Transverse colon (tissue), 4 donors: ENCODE measurements around the gene RAPGEF1. TPM values are rescaled to one million over a fixed set of nuclear protein-coding genes. Genes with fewer than 3 reads are reported as not detected.

ENCODE experiments used
- DNase-seq: peaks from one replicate; pipeline ENCODE4 v3.0.0-alpha.2; 2019
- H3K27ac ChIP-seq, 4 donors: fragments of 200-600 bp; sonication (generic); 2 replicates each; pipeline ENCODE4 v1.5.1; 2016 to 2018; ENCODE audit warnings: inconsistent platforms in 4 of 4
- H3K27me3 ChIP-seq: fragments of 200-600 bp; sonication (generic); 2 replicates; pipeline ENCODE4 v1.5.1; 2017; ENCODE audit warnings: inconsistent platforms
- H3K36me3 ChIP-seq, 4 donors: fragments of 200-600 bp; sonication (generic); 2 replicates each; pipeline ENCODE4 v1.5.1; 2017 to 2019; ENCODE audit warnings: inconsistent platforms in 4 of 4
- H3K4me1 ChIP-seq, 4 donors: fragments of 200-600 bp; sonication (generic); 2 replicates each; pipeline ENCODE4 v1.5.1; 2017 to 2020; ENCODE audit warnings: inconsistent platforms in 4 of 4
- H3K4me3 ChIP-seq, 4 donors: fragments of 200-600 bp; sonication (generic); 1 replicate in 1 of 4; 2 replicates in 3 of 4; pipeline versions ENCODE4 v1.5.1 to v1.6.1; 2017 to 2019; ENCODE audit warnings: inconsistent platforms in 4 of 4
- H3K9me3 ChIP-seq, 2 donors: fragments of 200-600 bp; sonication (generic); 2 replicates each; pipeline ENCODE4 v1.5.1; 2017 to 2019; ENCODE audit warnings: inconsistent platforms in 2 of 2
- CTCF ChIP-seq, 5 experiments: fragments of 200-600 bp in 3 of 5; fragments of 450-650 bp in 2 of 5; sonication (generic) in 3 of 5; IDR thresholded peaks; 1 replicate in 2 of 5; 2 replicates in 3 of 5; pipeline ENCODE4 v1.5.1; 2016 to 2017; ENCODE audit warnings: antibody characterized with exemption in 5 of 5, inconsistent platforms in 3 of 5, mild to moderate bottlenecking in 2 of 5, moderate library complexity in 1 of 5
- EP300 ChIP-seq: sonication (generic); formaldehyde crosslinking; IDR thresholded peaks from one replicate; pipeline ENCODE4 v1.6.1; 2017; ENCODE audit warnings: antibody characterized with exemption, low read depth
- POLR2A ChIP-seq: fragments of 450-650 bp; IDR thresholded peaks from one replicate; pipeline ENCODE4 v1.6.1; 2016; ENCODE audit warnings: antibody characterized with exemption, mild to moderate bottlenecking, moderate library complexity
- POLR2AphosphoS5 ChIP-seq, 3 donors: sonication (generic); formaldehyde crosslinking; IDR thresholded peaks; one replicate each; pipeline ENCODE4 v1.6.1; 2016; ENCODE audit warnings: antibody characterized with exemption in 3 of 3
- WGBS, 2 donors: methylation state at CpG; one replicate each; pipeline ENCODE4 v1.1.5; 2018; ENCODE audit warnings: low coverage in 1 of 2; 5-methylcytosine and 5-hydroxymethylcytosine counted together
- in situ Hi-C, 4 donors: fragments of 200-750 bp; cut with MboI; loops; one replicate each; pipeline versions ENCODE4 v1.15.0 to v1.15.1; 2017; ENCODE audit warnings: low sequenced_read_pairs in 3 of 4, low pct_ligation_motif_present in 1 of 4, low pct_unique_long_range_greater_than_20kb in 1 of 4
- intact Hi-C: fragments of 100-400 bp; cut with DNase I; formaldehyde crosslinking; loops from one replicate; pipeline ENCODE4 v1.15.1; 2023; ENCODE audit warnings: low total_unique reads
- total RNA-seq, 4 donors: library from RNA; depleted of rRNA; stranded (reverse); fragments of >200 nt; gene quantifications; one replicate each; pipeline ENCODE4 v1.1.0, GENCODE V29; 2016

RAPGEF1 gene
- total RNA-seq, 4 donors from 2014 or later, result 49.8 to 86.0 (median 55.1) TPM

GRCh38 chr9:131739133-131739958 is 530 bp downstream of the RAPGEF1 start:
- peak; percentile 51 for DNase-seq
- in situ Hi-C loops (loop anchor here (25.0 kb wide), 3 partner anchors 252 to 377 kb away; partner anchors contain the start of gene PRRC2B (in 1 of the 4)), intact Hi-C loops (loop anchor here (5.0 kb wide), 1 partner anchor 92 kb away; no protein-coding TSS in a partner anchor)
- TF ChIP-seq POLR2AphosphoS5 (IDR thresholded peaks at IDR 0.05), result no peak
- no peak for TF ChIP-seq CTCF (IDR thresholded peaks at IDR 0.05)
- no peak for TF ChIP-seq EP300
- TF ChIP-seq POLR2A, result no peak
- no peaks in the 10 kb centered on the region for H3K36me3 ChIP-seq
- peak overlapping the region; percentile 21 to 83 (median 72) for H3K4me3 ChIP-seq
- no peaks in the 10 kb centered on the region for H3K9me3 ChIP-seq
- WGBS, 2 donors, result 1% methylated on average over 23 of the region's 96 CpGs; no CpG with 5 or more reads in 1 of the 2 donors
- no peaks in the 10 kb centered on the region for H3K27me3 ChIP-seq
- peaks cover 31 to 52% (median 39%) of the 10 kb centered on the region in 4 donors for H3K4me1 ChIP-seq
- peak overlapping the region; percentile 86 to 93 (median 88) for H3K27ac ChIP-seq

GRCh38 chr9:131738293-131739132 is 1.4 kb downstream of the RAPGEF1 start:
- 36 to 80% methylated on average over 1 to 13 of the region's 13 CpGs for WGBS, 2 donors
- H3K4me1 ChIP-seq, result peaks cover 38 to 60% (median 48%) of the 10 kb centered on the region in 4 donors
- intact Hi-C loops, result loop anchor here (5.0 kb wide), 1 partner anchor 91 kb away; no protein-coding TSS in a partner anchor

GRCh38 chr9:131737426-131737825 is 2.5 kb downstream of the RAPGEF1 start:
- in situ Hi-C loops, result loop anchor here (25.0 kb wide), 3 partner anchors 250 to 375 kb away; partner anchors contain the start of gene PRRC2B (in 1 of the 4)
- WGBS, 2 donors, result 77 to 88% methylated on average over 6 to 12 of the region's 12 CpGs
- intact Hi-C loops, result loop anchor here (5.0 kb wide), 1 partner anchor 90 kb away; no protein-coding TSS in a partner anchor
- no peaks in the 10 kb centered on the region for H3K9me3 ChIP-seq
- no peak overlapping the region for H3K4me3 ChIP-seq
- TF ChIP-seq POLR2AphosphoS5 (IDR thresholded peaks at IDR 0.05), result no peak
- TF ChIP-seq EP300, result no peak
- TF ChIP-seq POLR2A, result no peak
- TF ChIP-seq CTCF (IDR thresholded peaks at IDR 0.05), result no peak
- no peaks in the 10 kb centered on the region for H3K27me3 ChIP-seq
- H3K4me1 ChIP-seq, result peaks cover 41 to 71% (median 56%) of the 10 kb centered on the region in 4 donors
- no peaks in the 10 kb centered on the region for H3K36me3 ChIP-seq
- H3K27ac ChIP-seq, result peak overlapping the region; percentile 79 to 85 (median 81)
- no peak for DNase-seq

More at GRCh38 chr9:131738293-131739132, 1.4 kb downstream of the RAPGEF1 start:
- H3K27me3 ChIP-seq, result no peaks in the 10 kb centered on the region
- peak overlapping the region; percentile 86 to 93 (median 88) for H3K27ac ChIP-seq
- in situ Hi-C loops, result loop anchor here (25.0 kb wide), 3 partner anchors 251 to 376 kb away; partner anchors contain the start of gene PRRC2B (in 1 of the 4)
- H3K9me3 ChIP-seq, result no peaks in the 10 kb centered on the region
- H3K4me3 ChIP-seq, result peak overlapping the region; percentile 21 to 83 (median 72)
- no peaks in the 10 kb centered on the region for H3K36me3 ChIP-seq
- DNase-seq, result peak; percentile 65
- peak in 2 of 5 experiments; percentile 21 to 24 for TF ChIP-seq CTCF (IDR thresholded peaks at IDR 0.05)
- TF ChIP-seq POLR2AphosphoS5 (IDR thresholded peaks at IDR 0.05), result no peak
- TF ChIP-seq POLR2A, result no peak
